SK-MEL-5 (cell line): ENCODE measurements around the gene SYNPO2L. TPM values are rescaled to one million over a fixed set of nuclear protein-coding genes. Genes with fewer than 3 reads are reported as not detected.
"Not testable (repeated sequence)": the region's sequence is repeated elsewhere in the genome, so short reads cannot be mapped to it uniquely, and the experiment has no call there.

Experiments
- DNase-seq: peaks from one replicate; pipeline ENCODE4 v3.0.0-alpha.2; 2016; ENCODE audit warnings: low read depth, low spot score
- in situ Hi-C: cut with HindIII; loops from 2 replicates; pipeline ENCODE4 v1.10.0; 2016; ENCODE audit warnings: low sequenced_read_pairs, high pct_unique_total_duplicates, low pct_unique_long_range_greater_than_20kb
- polyA plus RNA-seq, 2 experiments: library from polyadenylated mRNA; depleted of rRNA; stranded (reverse); fragments of >200 nt; gene quantifications; 2 replicates each; pipeline ENCODE4 v1.2.3, GENCODE V29; 2015
- total RNA-seq: library from RNA; depleted of rRNA; stranded (reverse); fragments of >200 nt; shearing (Covaris generic); gene quantifications from 2 replicates; pipeline ENCODE4 v1.2.3, GENCODE V29; 2014; rRNA removed

The SYNPO2L gene, protein sequence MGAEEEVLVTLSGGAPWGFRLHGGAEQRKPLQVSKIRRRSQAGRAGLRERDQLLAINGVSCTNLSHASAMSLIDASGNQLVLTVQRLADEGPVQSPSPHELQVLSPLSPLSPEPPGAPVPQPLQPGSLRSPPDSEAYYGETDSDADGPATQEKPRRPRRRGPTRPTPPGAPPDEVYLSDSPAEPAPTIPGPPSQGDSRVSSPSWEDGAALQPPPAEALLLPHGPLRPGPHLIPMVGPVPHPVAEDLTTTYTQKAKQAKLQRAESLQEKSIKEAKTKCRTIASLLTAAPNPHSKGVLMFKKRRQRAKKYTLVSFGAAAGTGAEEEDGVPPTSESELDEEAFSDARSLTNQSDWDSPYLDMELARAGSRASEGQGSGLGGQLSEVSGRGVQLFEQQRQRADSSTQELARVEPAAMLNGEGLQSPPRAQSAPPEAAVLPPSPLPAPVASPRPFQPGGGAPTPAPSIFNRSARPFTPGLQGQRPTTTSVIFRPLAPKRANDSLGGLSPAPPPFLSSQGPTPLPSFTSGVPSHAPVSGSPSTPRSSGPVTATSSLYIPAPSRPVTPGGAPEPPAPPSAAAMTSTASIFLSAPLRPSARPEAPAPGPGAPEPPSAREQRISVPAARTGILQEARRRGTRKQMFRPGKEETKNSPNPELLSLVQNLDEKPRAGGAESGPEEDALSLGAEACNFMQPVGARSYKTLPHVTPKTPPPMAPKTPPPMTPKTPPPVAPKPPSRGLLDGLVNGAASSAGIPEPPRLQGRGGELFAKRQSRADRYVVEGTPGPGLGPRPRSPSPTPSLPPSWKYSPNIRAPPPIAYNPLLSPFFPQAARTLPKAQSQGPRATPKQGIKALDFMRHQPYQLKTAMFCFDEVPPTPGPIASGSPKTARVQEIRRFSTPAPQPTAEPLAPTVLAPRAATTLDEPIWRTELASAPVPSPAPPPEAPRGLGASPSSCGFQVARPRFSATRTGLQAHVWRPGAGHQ
- not detected in 2 replicates for total RNA-seq
- polyA plus RNA-seq (2015; cell fraction: cytosol; rRNA removed): not detected in 2 replicates
- not detected in 2 replicates for polyA plus RNA-seq (2015; cell fraction: nucleus; rRNA removed)

- in situ Hi-C loops: no loop called here
- DNase-seq: no peak
Observed at GRCh38 chr10:73655990-73656298, at the start of gene SYNPO2L. Gene SYNPO2L, minus strand, starts transcription at chr10:73656029. Its CDS starts 107 bp downstream, at chr10:73655922.

DNA sequence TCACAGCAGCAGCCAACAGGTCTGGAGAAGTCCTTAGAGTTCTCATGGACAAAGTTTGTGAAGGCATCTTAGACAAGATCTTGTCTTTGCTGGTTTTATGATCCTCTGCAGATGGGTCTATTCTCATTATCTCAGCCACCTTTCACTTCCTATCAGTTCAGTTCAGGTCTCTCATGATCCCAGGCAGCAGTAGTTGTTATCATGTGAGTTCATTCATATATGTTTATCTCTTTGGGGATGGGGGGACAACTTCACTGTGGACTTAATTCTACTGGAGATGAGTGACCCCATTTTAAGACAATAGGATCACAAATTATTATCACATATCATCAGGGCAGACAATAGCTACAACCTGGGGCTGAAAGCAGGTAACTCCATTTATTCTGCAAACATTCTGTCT is 48.1 kb upstream of the SYNPO2L start:
- DNase-seq, in situ Hi-C loops: not testable (repeated sequence)

DNA sequence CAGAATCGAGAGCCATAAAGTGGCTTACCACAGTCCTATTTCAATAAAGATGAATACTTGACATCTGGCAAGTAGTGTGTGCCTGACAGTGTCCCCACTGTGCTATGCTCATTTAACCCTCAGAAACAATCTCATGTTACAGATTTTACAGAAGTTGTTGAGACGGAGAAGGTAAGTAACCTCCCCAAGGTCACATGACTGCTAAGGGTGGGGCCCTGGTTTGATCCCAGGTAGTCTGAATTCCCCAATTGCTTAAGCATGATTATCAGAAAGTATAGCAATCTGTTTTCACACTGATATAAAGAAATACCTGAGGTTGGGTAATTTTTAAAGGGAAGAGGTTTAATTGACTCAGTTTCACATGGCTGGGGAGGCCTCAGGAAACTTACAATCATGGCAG is 43.0 kb upstream of the SYNPO2L start:
- DNase-seq, in situ Hi-C loops: not testable (repeated sequence)

DNA sequence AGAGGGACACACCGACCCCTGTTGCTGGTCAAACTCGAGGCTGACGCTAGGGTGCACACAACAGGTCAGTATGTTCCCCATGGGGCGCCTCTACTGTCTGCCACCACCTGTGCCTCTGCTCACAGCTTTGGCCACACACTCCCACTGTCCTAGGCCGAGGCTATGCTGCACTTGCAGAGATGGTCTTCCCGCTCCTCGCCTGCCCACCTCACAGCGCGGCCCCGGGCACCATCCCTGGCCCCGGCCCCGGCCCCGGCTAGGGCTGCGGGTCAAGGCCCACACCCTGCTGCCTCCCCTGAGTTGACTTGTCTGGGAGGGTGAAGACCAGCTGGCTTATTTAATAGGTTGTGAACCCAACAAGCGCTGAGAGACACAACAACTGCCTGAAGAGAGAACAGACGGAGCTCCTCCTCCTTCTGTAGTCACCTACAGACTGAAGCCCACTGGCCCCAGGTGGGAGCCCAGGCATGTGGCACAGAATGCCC is 41.9 kb upstream of the SYNPO2L start, which contains the start of gene AGAP5:
Gene AGAP5, minus strand, starts transcription at position 435 of the 485 bp plus-strand sequence. Its CDS starts 354 bp downstream, at position 81.
- DNase-seq, in situ Hi-C loops: not testable (repeated sequence)

- in situ Hi-C loops, DNase-seq: not testable (repeated sequence)
Observed at GRCh38 chr10:73695302-73695701, 39.5 kb upstream of the SYNPO2L start.

GRCh38 chr10:73690755-73691154 is 34.9 kb upstream of the SYNPO2L start:
- DNase-seq, in situ Hi-C loops: not testable (repeated sequence)

DNA sequence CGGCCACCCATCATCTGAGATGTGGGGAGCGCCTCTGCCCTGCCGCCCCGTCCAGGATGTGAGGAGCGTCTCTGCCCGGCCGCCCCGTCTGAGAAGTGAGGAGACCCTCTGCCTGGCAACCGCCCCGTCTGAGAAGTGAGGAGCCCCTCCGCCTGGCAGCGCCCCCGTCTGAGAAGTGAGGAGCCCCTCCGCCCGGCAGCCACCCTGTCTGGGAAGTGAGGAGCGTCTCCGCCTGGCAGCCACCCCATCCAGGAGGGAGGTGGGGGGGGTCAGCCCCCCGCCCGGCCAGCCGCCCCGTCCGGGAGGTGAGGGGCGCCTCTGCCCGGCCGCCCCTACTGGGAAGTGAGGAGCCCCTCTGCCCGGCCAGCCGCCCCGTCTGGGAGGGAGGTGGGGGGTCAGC is 33.8 kb upstream of the SYNPO2L start:
- in situ Hi-C loops, DNase-seq: not testable (repeated sequence)

- in situ Hi-C loops, DNase-seq: not testable (repeated sequence)
Observed at GRCh38 chr10:73687641-73688040, 31.8 kb upstream of the SYNPO2L start.

DNA sequence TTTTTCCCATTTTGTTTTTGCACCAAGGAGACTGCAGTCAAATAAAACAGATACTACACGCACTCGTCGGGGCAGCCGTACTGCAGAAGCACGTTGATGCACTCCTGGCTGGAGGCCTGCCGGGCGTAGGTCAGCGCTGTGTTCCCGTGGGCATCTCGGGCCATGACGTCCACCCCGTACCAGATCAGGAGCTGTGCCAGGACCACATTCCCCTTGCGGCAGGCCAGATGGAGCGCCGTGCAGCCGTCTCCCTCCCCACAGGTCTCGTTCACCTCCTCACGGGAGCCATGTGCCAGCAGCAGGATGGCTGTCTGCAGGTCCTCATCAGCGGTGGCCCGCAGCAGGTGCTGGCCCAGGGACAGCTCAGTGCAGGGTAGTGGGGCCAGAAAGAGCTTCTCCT is 18.7 kb upstream of the SYNPO2L start:
- in situ Hi-C loops, DNase-seq: not testable (repeated sequence)

- DNase-seq, in situ Hi-C loops: not testable (repeated sequence)
Observed at GRCh38 chr10:73668378-73668777, 12.5 kb upstream of the SYNPO2L start.

- DNase-seq, in situ Hi-C loops: not testable (repeated sequence)
Observed at GRCh38 chr10:73666153-73666809, 10.5 kb upstream of the SYNPO2L start.

DNA sequence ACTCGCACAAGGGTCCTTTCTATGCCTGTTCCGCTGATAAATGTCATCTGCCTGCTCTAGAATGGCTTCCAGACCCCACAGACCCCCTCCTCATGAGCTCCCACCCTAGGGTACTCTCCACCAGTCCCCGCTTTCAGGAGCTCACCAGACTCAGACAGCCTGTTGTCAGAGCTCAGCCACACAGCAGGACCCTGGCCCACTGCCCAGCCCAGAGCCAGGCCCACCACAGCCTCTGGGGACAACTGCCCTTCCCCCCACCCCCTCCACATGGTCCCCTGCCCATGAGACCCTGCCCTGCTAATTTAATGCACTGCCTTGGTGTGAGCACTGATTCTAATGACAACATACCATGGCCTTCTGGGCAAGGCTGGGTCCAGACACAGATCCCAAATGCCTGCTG is 9.8 kb upstream of the SYNPO2L start:
- DNase-seq, in situ Hi-C loops: not testable (repeated sequence)

DNA sequence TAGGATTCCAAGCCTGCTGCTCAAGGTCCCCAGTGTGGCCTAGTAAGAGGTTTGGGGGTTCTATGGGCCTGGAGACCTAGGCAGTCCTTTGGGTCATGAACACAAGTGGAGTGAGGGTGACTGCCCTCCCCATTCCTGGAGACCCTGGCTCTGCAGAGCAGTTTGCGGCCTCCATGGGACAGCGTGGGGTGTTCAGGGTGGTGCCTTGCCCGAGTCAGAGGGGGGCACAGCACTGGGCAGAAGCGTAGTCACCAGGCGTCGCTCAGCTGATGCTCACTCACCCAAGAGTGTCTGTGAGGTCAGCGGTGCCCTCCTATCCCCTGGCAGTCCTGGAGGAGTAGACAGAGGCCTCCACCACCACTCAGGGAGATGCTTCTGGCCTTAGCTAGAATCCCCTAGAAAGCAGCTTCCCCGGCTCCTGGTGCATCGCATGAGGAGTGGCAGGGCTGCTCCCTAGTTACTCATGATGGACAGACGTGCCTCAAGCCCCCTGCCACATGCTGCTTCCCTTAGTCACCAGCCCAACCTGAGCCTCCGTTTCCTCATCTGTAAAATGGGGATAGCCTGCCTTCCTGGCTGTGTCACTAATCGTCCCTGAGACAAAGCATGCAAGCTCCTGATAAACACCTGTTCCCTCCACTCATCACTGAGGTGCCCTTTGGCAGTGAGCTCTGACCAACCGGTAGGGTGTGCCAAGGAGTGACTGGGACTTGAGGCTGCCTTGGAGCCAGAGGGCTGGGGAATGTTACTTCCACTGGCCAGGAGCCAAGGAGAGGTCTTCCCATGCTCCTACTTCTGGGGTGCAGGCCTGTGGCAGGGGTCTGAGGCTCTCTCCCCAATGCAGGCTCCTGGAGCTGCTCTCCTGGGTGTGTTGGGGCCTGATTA is 8.6 kb upstream of the SYNPO2L start:
- in situ Hi-C loops, DNase-seq: not testable (repeated sequence)

DNA sequence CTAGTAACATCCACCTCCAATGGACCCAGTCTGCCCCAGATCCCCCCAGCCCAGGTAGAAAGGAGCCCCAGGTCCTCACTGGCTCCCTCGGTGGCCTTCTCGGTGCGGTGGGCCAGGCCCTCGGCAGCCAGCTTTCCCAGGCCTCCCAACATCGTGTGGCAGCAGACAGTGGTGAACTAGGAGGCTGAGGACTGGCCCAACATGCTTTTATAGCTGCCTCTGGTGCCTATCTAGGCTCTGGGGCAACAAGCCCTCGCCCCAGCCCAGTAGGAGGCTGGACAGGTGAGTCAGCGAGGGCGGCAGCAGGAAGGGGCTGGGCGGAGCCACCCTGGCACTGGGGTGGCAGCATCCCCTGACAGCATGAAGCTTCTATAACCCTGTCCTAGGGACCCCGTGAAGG is 7.8 kb upstream of the SYNPO2L start:
- DNase-seq: not testable (repeated sequence)

DNA sequence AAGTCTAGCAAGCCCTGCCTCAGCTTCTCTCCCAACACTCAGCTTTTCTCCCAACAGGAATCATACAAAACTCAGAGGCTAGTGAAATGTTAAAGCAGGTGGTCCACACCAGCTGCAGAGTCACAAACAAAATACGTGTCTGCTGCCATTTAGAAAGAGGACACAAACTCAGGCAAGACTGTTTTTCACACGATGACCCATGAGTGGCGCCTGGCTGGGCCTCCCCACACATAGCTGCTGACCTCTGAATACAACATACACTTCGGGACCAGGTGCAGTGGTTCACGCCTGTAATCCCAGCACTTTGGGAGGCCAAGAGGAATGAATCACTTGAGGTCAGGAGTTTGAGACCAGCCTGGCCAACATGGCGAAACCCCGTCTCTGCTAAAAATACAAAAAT is 6.9 kb upstream of the SYNPO2L start:
- DNase-seq, in situ Hi-C loops: not testable (repeated sequence)

More for the DNA sequence above, 7.8 kb upstream of the SYNPO2L start:
- in situ Hi-C loops: not testable (repeated sequence)

GRCh38 chr10:73655257-73655989 is 406 bp downstream of the SYNPO2L start:
- no peak for DNase-seq
- in situ Hi-C loops: no loop called here
